Measurements from ENCODE around the gene XAB2.

Gene XAB2

GRCh38 chr19:7612282-7613274 is 16.8 kb downstream of the XAB2 start:
- DNase-seq (ENCODE audit: low read depth), result no peak
- no peak for TF ChIP-seq CTCF (IDR thresholded peaks at IDR 0.05; ENCODE audit: insufficient read depth, low read depth, low read length, missing control alignments)
- no peak overlapping the region for H3K4me3 ChIP-seq (ENCODE audit: low read length)

- TF ChIP-seq CTCF (IDR thresholded peaks at IDR 0.05; ENCODE audit: insufficient read depth, low read depth, low read length, missing control alignments), result no peak
- no peak overlapping the region for H3K4me3 ChIP-seq (ENCODE audit: low read length)
- no peak for DNase-seq (ENCODE audit: low read depth)
Observed at GRCh38 chr19:7611541-7612279, 17.6 kb downstream of the XAB2 start.

GRCh38 chr19:7610491-7611240 is 18.7 kb downstream of the XAB2 start:
- DNase-seq (ENCODE audit: low read depth), result no peak
- no peak for TF ChIP-seq CTCF (IDR thresholded peaks at IDR 0.05; ENCODE audit: insufficient read depth, low read depth, low read length, missing control alignments)
- no peak overlapping the region for H3K4me3 ChIP-seq (ENCODE audit: low read length)

- TF ChIP-seq CTCF (IDR thresholded peaks at IDR 0.05; ENCODE audit: insufficient read depth, low read depth, low read length, missing control alignments), result no peak
- no peak overlapping the region for H3K4me3 ChIP-seq (ENCODE audit: low read length)
- no peak for DNase-seq (ENCODE audit: low read depth)
Observed at GRCh38 chr19:7607874-7608560, 21.3 kb downstream of the XAB2 start.

GRCh38 chr19:7607212-7607873 is 22.0 kb downstream of the XAB2 start:
- TF ChIP-seq CTCF (IDR thresholded peaks at IDR 0.05; ENCODE audit: insufficient read depth, low read depth, low read length, missing control alignments), result no peak
- no peak overlapping the region for H3K4me3 ChIP-seq (ENCODE audit: low read length)
- no peak for DNase-seq (ENCODE audit: low read depth)

- no peak overlapping the region for H3K4me3 ChIP-seq (ENCODE audit: low read length)
- no peak for DNase-seq (ENCODE audit: low read depth)
- no peak for TF ChIP-seq CTCF (IDR thresholded peaks at IDR 0.05; ENCODE audit: insufficient read depth, low read depth, low read length, missing control alignments)
Observed at GRCh38 chr19:7606289-7606688, 23.1 kb downstream of the XAB2 start.

All from epithelial cell of esophagus (primary cell).